DND-41 (cell line): ENCODE measurements around the gene TRRAP.
"Not testable (repeated sequence)": the region's sequence is repeated elsewhere in the genome, so short reads cannot be mapped to it uniquely, and the experiment has no call there.

Experiments used
- ATAC-seq: fragments of 200-7000 bp; cut with Tn5 transposase; 3 replicates; pipeline ENCODE4 v1.9.1; 2021; ENCODE audit warnings: low read depth; ENCODE audit not compliant: insufficient read depth
- DNase-seq: peaks from one replicate; pipeline ENCODE4 v3.0.0-alpha.2; 2020
- H2AFZ ChIP-seq: 2 replicates; pipeline ENCODE4 v1.6.0; 2012; ENCODE audit warnings: low read depth, low read length
- H3K27ac ChIP-seq: 2 replicates; pipeline ENCODE4 v1.5.1; 2012; ENCODE audit warnings: low read length, inconsistent platforms
- H3K27me3 ChIP-seq: fragments of 200-600 bp; sonication (generic); 2 replicates; pipeline ENCODE4 v1.6.0; 2012; ENCODE audit warnings: low read length, mild to moderate bottlenecking, inconsistent platforms; ENCODE audit not compliant: insufficient read depth, poor library complexity
- H3K36me3 ChIP-seq: 2 replicates; pipeline ENCODE4 v1.5.1; 2012; ENCODE audit warnings: low read length, inconsistent platforms; ENCODE audit not compliant: insufficient read depth
- H3K4me1 ChIP-seq: 2 replicates; pipeline ENCODE4 v1.5.1; 2012; ENCODE audit warnings: mild to moderate bottlenecking, low read length; ENCODE audit not compliant: insufficient read depth
- H3K4me2 ChIP-seq: 2 replicates; pipeline ENCODE4 v1.6.0; 2012; ENCODE audit warnings: mild to moderate bottlenecking, moderate library complexity, low read length, inconsistent platforms; ENCODE audit not compliant: insufficient read depth
- H3K4me3 ChIP-seq, 2 experiments: fragments of 200-600 bp in 1 of 2; shearing (Covaris generic) in 1 of 2; 2 replicates each; pipeline ENCODE4 v1.5.1; 2012 to 2016; ENCODE audit warnings: inconsistent platforms in 2 of 2, low read length in 2 of 2, mild to moderate bottlenecking in 2 of 2, low read depth in 1 of 2, moderate library complexity in 1 of 2
- H3K79me2 ChIP-seq: 2 replicates; pipeline ENCODE4 v1.6.0; 2012; ENCODE audit warnings: low read length, inconsistent platforms; ENCODE audit not compliant: insufficient read depth
- H3K9ac ChIP-seq: 2 replicates; pipeline ENCODE4 v1.6.0; 2012; ENCODE audit warnings: low read depth, mild to moderate bottlenecking, inconsistent platforms, low read length, moderate library complexity
- H3K9me3 ChIP-seq: 2 replicates; pipeline ENCODE4 v1.5.1; 2012; ENCODE audit warnings: low read length, moderate library complexity, mild to moderate bottlenecking, inconsistent platforms; ENCODE audit not compliant: insufficient read depth, severe bottlenecking
- H4K20me1 ChIP-seq: 2 replicates; pipeline ENCODE4 v1.6.0; 2012; ENCODE audit warnings: low read length; ENCODE audit not compliant: insufficient read depth
- CTCF ChIP-seq: IDR thresholded peaks from 2 replicates; pipeline ENCODE4 v1.5.1; 2012; ENCODE audit warnings: borderline replicate concordance, low read length, moderate library complexity, mild to moderate bottlenecking; ENCODE audit not compliant: poor library complexity, severe bottlenecking; ENCODE audit errors: extremely low read depth
- EZH2 ChIP-seq: IDR thresholded peaks from 3 replicates; pipeline ENCODE4 v1.6.1; 2012; ENCODE audit warnings: borderline replicate concordance, low read depth, mild to moderate bottlenecking, moderate library complexity, low read length, inconsistent platforms; ENCODE audit not compliant: severe bottlenecking

Gene TRRAP

GRCh38 chr7:98870121-98870651, 8.1 kb upstream of the TRRAP start:
- TF ChIP-seq CTCF (no peak), EZH2 (no peak)
- DNase-seq (peak; percentile 82), ATAC-seq (peak; percentile 92)
- H3K36me3 ChIP-seq, result no peaks in the 10 kb centered on the region
- no peak overlapping the region for H3K27ac ChIP-seq
- no peak overlapping the region for H3K4me3 ChIP-seq
- no peak overlapping the region for H3K9ac ChIP-seq
- no peak overlapping the region for H2AFZ ChIP-seq
- peak overlapping the region; percentile 46; the same call in 1 of the 2 replicates for H3K4me2 ChIP-seq
- H3K27me3 ChIP-seq, result no peaks in the 10 kb centered on the region
- no peaks in the 10 kb centered on the region for H4K20me1 ChIP-seq
- H3K79me2 ChIP-seq, result no peaks in the 10 kb centered on the region
- H3K9me3 ChIP-seq, result no peaks in the 10 kb centered on the region
- peaks cover 13% of the 10 kb centered on the region for H3K4me1 ChIP-seq

GRCh38 chr7:98870807-98871491, 7.4 kb upstream of the TRRAP start:
- Histone ChIP-seq H2AFZ (no peak overlapping the region), H3K27ac (no peak overlapping the region), H3K4me1 (peaks cover 13% of the 10 kb centered on the region), H3K27me3 (no peaks in the 10 kb centered on the region), H3K79me2 (no peaks in the 10 kb centered on the region), H3K36me3 (no peaks in the 10 kb centered on the region), H3K4me2 (peak overlapping the region; percentile 46), H4K20me1 (no peaks in the 10 kb centered on the region), H3K9ac (no peak overlapping the region; the same call in 1 of the 2 replicates), H3K4me3 (peak overlapping the region in 1 of 2 experiments; percentile 24; a peak in 1 of 4 replicates), H3K9me3 (no peaks in the 10 kb centered on the region)
- no peak for TF ChIP-seq EZH2
- TF ChIP-seq CTCF, result no peak
- ATAC-seq, result no peak
- DNase-seq, result no peak

- H3K4me2 ChIP-seq, result no peak overlapping the region
- H3K36me3 ChIP-seq, result no peaks in the 10 kb centered on the region
- no peaks in the 10 kb centered on the region for H4K20me1 ChIP-seq
- no peaks in the 10 kb centered on the region for H3K27me3 ChIP-seq
- peaks cover 13% of the 10 kb centered on the region for H3K4me1 ChIP-seq
- peak; percentile 43; the same call in 1 of the 3 replicates for ATAC-seq
- no peak overlapping the region for H2AFZ ChIP-seq
- no peak overlapping the region for H3K9ac ChIP-seq
- TF ChIP-seq CTCF (peak; percentile 60), EZH2 (no peak)
- H3K9me3 ChIP-seq, result no peaks in the 10 kb centered on the region
- DNase-seq, result peak; percentile 47
- H3K27ac ChIP-seq, result no peak overlapping the region
- H3K4me3 ChIP-seq, result no peak overlapping the region
- H3K79me2 ChIP-seq, result no peaks in the 10 kb centered on the region
Observed at GRCh38 chr7:98872328-98872924, 5.9 kb upstream of the TRRAP start.

GRCh38 chr7:98873610-98874009, 4.7 kb upstream of the TRRAP start:
- H3K79me2 ChIP-seq, H4K20me1 ChIP-seq, H3K27ac ChIP-seq, H3K36me3 ChIP-seq, H3K27me3 ChIP-seq, H3K9me3 ChIP-seq, ATAC-seq, H2AFZ ChIP-seq, H3K9ac ChIP-seq, DNase-seq, H3K4me2 ChIP-seq, H3K4me3 ChIP-seq: not testable (repeated sequence)
- peaks cover 18% of the 10 kb centered on the region for H3K4me1 ChIP-seq
